ENCODE measurements around the gene KRTAP1-4.
"Not testable (repeated sequence)": the region's sequence is repeated elsewhere in the genome, so short reads cannot be mapped to it uniquely, and the experiment has no call there.

KRTAP1-4 gene

DNA sequence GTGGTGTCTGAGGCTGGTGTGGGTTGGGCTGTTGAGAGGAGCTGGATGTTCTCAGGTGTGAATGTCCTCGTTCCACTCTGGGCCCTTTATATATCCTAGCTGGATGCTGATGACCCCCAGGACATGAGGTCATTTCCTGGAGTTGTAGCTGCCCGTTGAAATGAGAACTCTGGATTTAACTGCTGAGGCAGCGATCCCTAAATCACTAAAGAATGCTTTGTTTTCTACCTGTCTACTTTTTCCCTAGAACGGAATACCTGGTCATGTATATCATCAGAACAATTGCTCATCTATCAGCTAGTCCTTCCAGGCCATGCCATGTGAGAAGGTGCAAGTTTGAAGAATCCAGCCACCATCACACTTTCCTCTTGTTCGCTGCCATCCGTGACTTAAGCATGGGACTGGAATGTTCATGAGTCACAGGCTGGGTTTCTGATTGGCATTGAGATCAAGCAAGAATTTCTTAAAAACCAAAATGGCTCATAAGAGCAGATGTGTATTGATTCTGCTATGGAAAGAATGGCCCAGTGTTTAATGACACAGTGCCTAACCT, 30.1 kb upstream of the KRTAP1-4 start, which contains the start of gene KRTAP2-3:
Gene KRTAP2-3, minus strand, starts transcription at position 63 of the 553 bp plus-strand sequence. CDS start 64 bp downstream, outside the sequence.
- H3K36me3 ChIP-seq, result no peaks in the 10 kb centered on the region
- H3K4me3 ChIP-seq (ENCODE audit: low read depth, low read length), result no peak within 1 kb of the TSS
- peaks cover 5% of the 10 kb centered on the region for H3K9me3 ChIP-seq (ENCODE audit: severe bottlenecking)
- no peak within 1 kb of the TSS for H3K27ac ChIP-seq
- H3K27me3 ChIP-seq (ENCODE audit: insufficient read depth, low read depth, severe bottlenecking), result no peaks in the 10 kb centered on the region
- TF ChIP-seq, protein P1, sequence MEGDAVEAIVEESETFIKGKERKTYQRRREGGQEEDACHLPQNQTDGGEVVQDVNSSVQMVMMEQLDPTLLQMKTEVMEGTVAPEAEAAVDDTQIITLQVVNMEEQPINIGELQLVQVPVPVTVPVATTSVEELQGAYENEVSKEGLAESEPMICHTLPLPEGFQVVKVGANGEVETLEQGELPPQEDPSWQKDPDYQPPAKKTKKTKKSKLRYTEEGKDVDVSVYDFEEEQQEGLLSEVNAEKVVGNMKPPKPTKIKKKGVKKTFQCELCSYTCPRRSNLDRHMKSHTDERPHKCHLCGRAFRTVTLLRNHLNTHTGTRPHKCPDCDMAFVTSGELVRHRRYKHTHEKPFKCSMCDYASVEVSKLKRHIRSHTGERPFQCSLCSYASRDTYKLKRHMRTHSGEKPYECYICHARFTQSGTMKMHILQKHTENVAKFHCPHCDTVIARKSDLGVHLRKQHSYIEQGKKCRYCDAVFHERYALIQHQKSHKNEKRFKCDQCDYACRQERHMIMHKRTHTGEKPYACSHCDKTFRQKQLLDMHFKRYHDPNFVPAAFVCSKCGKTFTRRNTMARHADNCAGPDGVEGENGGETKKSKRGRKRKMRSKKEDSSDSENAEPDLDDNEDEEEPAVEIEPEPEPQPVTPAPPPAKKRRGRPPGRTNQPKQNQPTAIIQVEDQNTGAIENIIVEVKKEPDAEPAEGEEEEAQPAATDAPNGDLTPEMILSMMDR (IDR thresholded peaks at IDR 0.05; ENCODE audit: low read depth, low read length), result no peak
- DNase-seq, result no peak

DNA sequence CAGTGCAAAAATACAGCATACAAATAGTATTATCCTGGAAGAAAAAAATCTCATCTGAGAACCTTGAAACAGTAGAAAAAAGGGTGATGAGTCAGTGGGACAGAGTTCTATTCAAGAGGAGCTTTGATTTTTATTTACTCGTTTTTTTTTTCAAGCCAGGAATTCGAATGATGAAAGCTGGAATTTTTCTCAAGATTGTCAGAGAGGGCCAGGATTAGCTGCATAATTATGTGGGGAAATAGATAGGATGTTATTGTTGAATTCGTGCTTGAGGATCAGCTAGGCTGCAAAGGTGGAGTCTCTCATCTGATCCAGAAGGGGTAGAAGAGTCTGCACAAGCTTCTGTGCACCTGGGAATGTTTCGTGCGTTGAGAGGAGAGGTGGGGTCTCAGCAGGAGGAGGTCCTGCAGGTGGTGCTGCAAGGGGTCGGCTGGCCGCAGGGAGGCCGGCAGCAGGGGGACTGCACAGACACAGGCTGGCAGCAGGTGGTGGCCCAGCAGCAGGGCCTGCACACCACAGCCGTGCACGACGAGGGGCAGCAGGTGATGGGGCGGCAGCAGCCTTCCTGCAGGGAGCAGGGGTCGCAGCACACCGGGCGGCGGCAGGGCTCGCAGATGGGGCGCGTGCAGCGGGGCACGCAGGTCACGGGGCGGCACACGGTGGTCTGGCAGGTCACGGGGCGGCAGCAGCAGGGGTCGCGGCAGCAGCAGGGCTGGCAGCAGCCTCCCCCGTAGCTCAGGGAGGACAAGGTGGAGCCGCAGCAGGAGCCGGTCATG, 29.5 kb upstream of the KRTAP1-4 start:
- DNase-seq; H3K27me3 ChIP-seq (ENCODE audit: insufficient read depth, low read depth, severe bottlenecking); H3K36me3 ChIP-seq; H3K27ac ChIP-seq; H3K9me3 ChIP-seq (ENCODE audit: severe bottlenecking); H3K4me3 ChIP-seq (ENCODE audit: low read depth, low read length): not testable (repeated sequence)

DNA sequence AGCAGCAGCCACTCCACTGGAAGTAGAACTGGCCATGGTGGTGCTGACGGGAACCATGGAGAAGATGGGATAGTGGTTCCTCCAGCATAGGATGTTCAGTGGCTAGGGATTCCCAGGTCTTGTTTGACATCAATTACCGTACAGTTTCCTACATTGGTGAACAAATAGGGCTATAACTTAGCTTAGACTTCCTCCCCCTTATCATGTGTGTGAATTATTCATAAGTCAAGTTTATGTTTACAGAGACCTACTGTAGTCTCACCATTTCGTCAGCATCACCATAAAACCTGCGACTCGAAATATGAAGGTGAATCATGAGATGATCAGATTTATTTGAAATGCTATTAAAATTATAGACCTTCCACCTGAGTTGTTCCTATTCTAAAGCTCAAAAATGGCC, 28.7 kb upstream of the KRTAP1-4 start:
- Histone ChIP-seq H3K27ac (no peak overlapping the region), H3K9me3 (ENCODE audit: severe bottlenecking) (peaks cover 5% of the 10 kb centered on the region), H3K27me3 (ENCODE audit: insufficient read depth, low read depth, severe bottlenecking) (no peaks in the 10 kb centered on the region), H3K36me3 (no peaks in the 10 kb centered on the region), H3K4me3 (ENCODE audit: low read depth, low read length) (no peak overlapping the region)
- no peak for DNase-seq
- TF ChIP-seq, protein P1 (IDR thresholded peaks at IDR 0.05; ENCODE audit: low read depth, low read length), result no peak

DNA sequence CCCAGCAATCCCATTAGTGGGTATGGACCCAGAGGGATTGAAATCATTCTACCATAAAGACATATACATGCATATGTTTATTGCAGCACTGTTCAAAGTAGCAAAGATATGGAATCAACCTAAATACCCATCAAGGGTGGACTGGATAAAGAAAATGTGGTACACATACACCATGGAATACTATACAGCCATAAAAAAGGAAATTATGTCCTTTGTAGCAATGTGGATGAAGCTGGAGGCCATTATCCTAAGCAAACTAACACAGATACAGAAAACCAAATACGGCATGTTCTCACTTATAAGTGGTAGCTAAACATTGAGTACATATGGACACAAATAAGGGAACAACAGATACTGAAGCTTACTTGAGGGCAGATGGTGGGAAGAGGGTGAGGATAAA, 27.6 kb upstream of the KRTAP1-4 start:
- DNase-seq, result no peak
- TF ChIP-seq, protein P1 (IDR thresholded peaks at IDR 0.05; ENCODE audit: low read depth, low read length), result no peak
- no peaks in the 10 kb centered on the region for H3K27me3 ChIP-seq (ENCODE audit: insufficient read depth, low read depth, severe bottlenecking)
- H3K4me3 ChIP-seq (ENCODE audit: low read depth, low read length), result no peak overlapping the region
- peaks cover 5% of the 10 kb centered on the region for H3K9me3 ChIP-seq (ENCODE audit: severe bottlenecking)
- no peak overlapping the region for H3K27ac ChIP-seq
- no peaks in the 10 kb centered on the region for H3K36me3 ChIP-seq

DNA sequence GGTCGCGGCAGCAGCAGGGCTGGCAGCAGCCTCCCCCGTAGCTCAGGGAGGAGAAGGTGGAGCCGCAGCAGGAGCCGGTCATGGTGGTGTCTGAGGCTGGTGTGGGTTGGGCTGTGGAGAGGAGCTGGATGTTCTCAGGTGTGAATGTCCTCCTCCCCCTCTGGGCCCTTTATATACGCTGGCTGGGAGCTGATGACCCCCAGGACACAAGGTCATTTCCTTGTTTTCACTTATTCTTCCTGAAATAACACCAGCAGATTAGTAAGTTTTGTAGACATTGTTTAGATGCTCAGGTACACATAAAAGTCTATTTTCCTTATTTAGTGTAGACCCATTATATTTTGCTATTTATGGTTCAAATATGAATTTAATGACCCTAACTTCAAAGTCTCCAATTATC, 25.1 kb upstream of the KRTAP1-4 start, which contains the start of gene KRTAP2-2:
Gene KRTAP2-2, minus strand, starts transcription at position 101 of the 400 bp plus-strand sequence. Its CDS starts 19 bp downstream, at position 82.
- H3K27ac ChIP-seq; DNase-seq; H3K9me3 ChIP-seq (ENCODE audit: severe bottlenecking): not testable (repeated sequence)

DNA sequence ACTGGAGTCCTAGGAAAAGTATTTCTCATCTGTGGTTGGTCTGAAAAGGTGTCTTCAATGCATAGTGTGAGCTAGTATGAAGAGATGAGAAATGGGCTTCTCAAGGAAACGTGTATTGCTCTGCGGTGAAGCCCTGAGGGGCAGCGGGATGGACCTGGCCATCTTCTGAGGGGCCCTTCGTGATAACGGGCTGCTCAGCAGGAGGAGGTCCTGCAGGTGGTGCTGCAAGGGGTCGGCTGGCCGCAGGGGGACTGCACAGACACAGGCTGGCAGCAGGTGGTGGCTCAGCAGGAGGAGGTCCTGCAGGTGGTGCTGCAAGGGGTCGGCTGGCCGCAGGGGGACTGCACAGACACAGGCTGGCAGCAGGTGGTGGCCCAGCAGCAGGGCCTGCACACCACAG, 24.6 kb upstream of the KRTAP1-4 start:
- not testable (repeated sequence) for H3K27me3 ChIP-seq (ENCODE audit: insufficient read depth, low read depth, severe bottlenecking); H3K36me3 ChIP-seq; H3K4me3 ChIP-seq (ENCODE audit: low read depth, low read length); H3K9me3 ChIP-seq (ENCODE audit: severe bottlenecking); DNase-seq; H3K27ac ChIP-seq

More for the DNA sequence above, 25.1 kb upstream of the KRTAP1-4 start, which contains the start of gene KRTAP2-2:
- H3K27me3 ChIP-seq (ENCODE audit: insufficient read depth, low read depth, severe bottlenecking); H3K36me3 ChIP-seq; H3K4me3 ChIP-seq (ENCODE audit: low read depth, low read length): not testable (repeated sequence)

DNA sequence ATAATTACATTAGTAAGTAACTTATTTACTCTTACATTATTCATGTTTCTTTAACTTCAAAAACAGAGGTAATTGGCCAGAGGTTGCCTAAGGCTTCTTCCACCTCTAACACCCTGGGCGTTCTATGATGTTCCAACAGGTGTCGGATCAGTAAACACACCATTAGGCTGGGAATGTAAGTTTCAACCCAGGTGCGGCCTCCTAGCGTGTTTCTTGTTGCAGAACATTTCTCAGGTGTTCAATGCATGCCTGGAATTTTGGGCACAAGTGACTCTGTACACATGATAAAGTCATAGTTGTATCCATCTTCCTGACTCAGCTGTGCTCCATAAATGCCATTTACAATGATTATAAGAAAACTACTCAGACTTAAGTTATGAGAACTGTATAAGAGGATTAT, 24.0 kb upstream of the KRTAP1-4 start:
- TF ChIP-seq, protein P1 (IDR thresholded peaks at IDR 0.05; ENCODE audit: low read depth, low read length), result no peak
- H3K27me3 ChIP-seq (ENCODE audit: insufficient read depth, low read depth, severe bottlenecking), result no peaks in the 10 kb centered on the region
- H3K9me3 ChIP-seq (ENCODE audit: severe bottlenecking), result peaks cover 5% of the 10 kb centered on the region
- no peaks in the 10 kb centered on the region for H3K36me3 ChIP-seq
- no peak overlapping the region for H3K27ac ChIP-seq
- H3K4me3 ChIP-seq (ENCODE audit: low read depth, low read length), result no peak overlapping the region
- DNase-seq, result no peak

Data from WERI-Rb-1 (cell line).